ENCODE results near the gene STK38.

GRCh38 chr6:36499918-36500317 is 47.4 kb downstream of the STK38 start:
- TF ChIP-seq POLR2AphosphoS5 (IDR thresholded peaks at IDR 0.05; ENCODE audit: insufficient read depth in 1 of 2, low read depth in 1 of 2) (no peak), CTCF (IDR thresholded peaks at IDR 0.05) (no peak), POLR2A (IDR thresholded peaks at IDR 0.05) (no peak)

Measured in vagina (tissue), 2 donors.